ENCODE data around the gene CD7. TPM values are rescaled to one million over a fixed set of nuclear protein-coding genes. Genes with fewer than 3 reads are reported as not detected.

Gene CD7
- polyA plus RNA-seq, 3 donors = 0.38 to 3.6 (median 0.42) TPM

- no peak overlapping the region for H3K4me3 Mint-ChIP-seq
- H3K9ac ChIP-seq (ENCODE audit: insufficient read depth, low read length, poor library complexity, severe bottlenecking) = no peak overlapping the region
Observed at GRCh38 chr17:82353484-82353883, 36.1 kb upstream of the CD7 start.

GRCh38 chr17:82351713-82352488 lies 34.5 kb upstream of the CD7 start:
- WGBS (ENCODE audit: insufficient coverage) = 29% methylated on average over 15 of the region's 26 CpGs
- Histone ChIP-seq H3K4me3 (replicated peaks in 1 of 3; ENCODE audit: low read depth in 2 of 3, low read length in 3 of 3) (no peak overlapping the region), H3K27me3 (ENCODE audit: control insufficient read depth in 2 of 2, insufficient read depth in 2 of 2, low read length in 2 of 2) (peaks cover 0 to 2% of the 10 kb centered on the region in 2 donors), H3K9me3 (replicated peaks in 1 of 2; ENCODE audit: control insufficient read depth in 1 of 2, insufficient read depth in 1 of 2, low read length in 2 of 2) (no peaks in the 10 kb centered on the region), H3K9ac (ENCODE audit: insufficient read depth, low read length, poor library complexity, severe bottlenecking) (no peak overlapping the region), H3K4me1 (ENCODE audit: control insufficient read depth in 1 of 2, insufficient read depth in 2 of 2, low read length in 2 of 2) (peaks cover 1 to 3% of the 10 kb centered on the region in 2 donors), H3K27ac (ENCODE audit: low read depth in 1 of 2, low read length in 2 of 2) (no peak overlapping the region), H4K20me1 (ENCODE audit: insufficient read depth, low read length) (no peaks in the 10 kb centered on the region), H3K79me2 (ENCODE audit: insufficient read depth, low read length) (no peaks in the 10 kb centered on the region), H2AFZ (ENCODE audit: insufficient read depth, low read depth, low read length, poor library complexity, severe bottlenecking) (no peak overlapping the region), H3K36me3 (replicated peaks in 1 of 2; ENCODE audit: control insufficient read depth in 1 of 2, insufficient read depth in 2 of 2, low read length in 2 of 2) (no peaks in the 10 kb centered on the region), H3K4me2 (replicated peaks; ENCODE audit: extremely low read depth, low read length, poor library complexity, severe bottlenecking) (no peak overlapping the region)
- Mint-ChIP-seq H3K27me3 (ENCODE audit: low read depth in 3 of 3) (peaks cover 4 to 13% (median 6%) of the 10 kb centered on the region in 3 donors), H3K36me3 (no peaks in the 10 kb centered on the region), H3K4me1 (peaks cover 3% of the 10 kb centered on the region), H3K27ac (peak overlapping the region in 1 of 7 donors; percentile 48), H3K9me3 (no peaks in the 10 kb centered on the region), H3K4me3 (no peak overlapping the region)
- peak; percentile 94 for TF ChIP-seq CTCF (IDR thresholded peaks at IDR 0.05)
- DNase-seq = peak; percentile 77 to 82 (median 80)
- intact Hi-C loops (cut with micrococcal nuclease) = loop anchor here (2.0 to 10.0 kb wide), 4 partner anchors 60 to 423 kb away; no protein-coding TSS in a partner anchor

More at GRCh38 chr17:82353484-82353883, 36.1 kb upstream of the CD7 start:
- no peak overlapping the region for H3K27ac ChIP-seq (ENCODE audit: low read depth in 1 of 2, low read length in 2 of 2)
- Mint-ChIP-seq H3K36me3 (no peaks in the 10 kb centered on the region), H3K27ac (peak overlapping the region in 1 of 7 donors; percentile 15), H3K9me3 (no peaks in the 10 kb centered on the region), H3K4me1 (peaks cover 4% of the 10 kb centered on the region), H3K27me3 (ENCODE audit: low read depth in 3 of 3) (peaks cover 7 to 17% (median 11%) of the 10 kb centered on the region in 3 donors)
- 87% methylated on average over 5 of the region's 8 CpGs for WGBS (ENCODE audit: insufficient coverage)
- no peak overlapping the region for H3K4me2 ChIP-seq (replicated peaks; ENCODE audit: extremely low read depth, low read length, poor library complexity, severe bottlenecking)
- H2AFZ ChIP-seq (ENCODE audit: insufficient read depth, low read depth, low read length, poor library complexity, severe bottlenecking) = no peak overlapping the region
- no peak overlapping the region for H3K4me3 ChIP-seq (replicated peaks in 1 of 3; ENCODE audit: low read depth in 2 of 3, low read length in 3 of 3)
- H3K4me1 ChIP-seq (ENCODE audit: control insufficient read depth in 1 of 2, insufficient read depth in 2 of 2, low read length in 2 of 2) = no peaks in the 10 kb centered on the region
- DNase-seq = no peak
- TF ChIP-seq CTCF (IDR thresholded peaks at IDR 0.05) = no peak
- no peaks in the 10 kb centered on the region for H3K36me3 ChIP-seq (replicated peaks in 1 of 2; ENCODE audit: control insufficient read depth in 1 of 2, insufficient read depth in 2 of 2, low read length in 2 of 2)
- H4K20me1 ChIP-seq (ENCODE audit: insufficient read depth, low read length) = no peaks in the 10 kb centered on the region
- intact Hi-C loops (cut with micrococcal nuclease) = loop anchor here (5.0 to 10.0 kb wide), 3 partner anchors 59 to 421 kb away; no protein-coding TSS in a partner anchor
- no peaks in the 10 kb centered on the region for H3K27me3 ChIP-seq (ENCODE audit: control insufficient read depth in 2 of 2, insufficient read depth in 2 of 2, low read length in 2 of 2)
- H3K79me2 ChIP-seq (ENCODE audit: insufficient read depth, low read length) = no peaks in the 10 kb centered on the region
- no peaks in the 10 kb centered on the region for H3K9me3 ChIP-seq (replicated peaks in 1 of 2; ENCODE audit: control insufficient read depth in 1 of 2, insufficient read depth in 1 of 2, low read length in 2 of 2)

Data from CD14-positive monocyte (primary cell).